GM11168 (cell line): Measurements from ENCODE around the gene ADH4.
"Not testable (repeated sequence)": the region's sequence is repeated elsewhere in the genome, so short reads cannot be mapped to it uniquely, and the experiment has no call there.

Experiments used
- in situ Hi-C: fragments of 300-500 bp; cut with MboI; formaldehyde crosslinking; loops from one replicate; pipeline ENCODE4 v1.12.0; 2022; ENCODE audit warnings: low sequenced_read_pairs; ENCODE audit not compliant: unreplicated experiment

The ADH4 gene

DNA sequence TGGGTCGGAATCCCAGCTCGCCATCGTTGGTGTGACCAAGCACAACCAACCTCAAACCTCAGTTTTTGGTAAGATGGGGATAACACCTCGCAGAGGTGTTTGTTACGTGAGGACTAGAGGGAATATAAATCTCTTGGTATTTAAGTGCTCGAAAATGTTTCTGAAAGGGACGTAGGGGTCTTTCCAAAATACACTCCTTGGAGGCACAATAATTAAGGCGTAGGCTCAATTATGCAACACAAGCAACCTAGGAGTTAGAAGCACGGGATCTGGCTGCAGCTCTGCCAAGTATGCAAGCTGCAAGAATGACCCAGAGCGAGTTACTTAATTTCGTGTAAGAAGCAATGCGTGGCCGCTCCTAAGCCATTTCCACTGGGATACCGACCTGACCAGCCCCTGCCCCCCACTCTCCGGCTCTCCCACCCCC, 56.1 kb downstream of the ADH4 start:
- in situ Hi-C loops, result no loop called here

DNA sequence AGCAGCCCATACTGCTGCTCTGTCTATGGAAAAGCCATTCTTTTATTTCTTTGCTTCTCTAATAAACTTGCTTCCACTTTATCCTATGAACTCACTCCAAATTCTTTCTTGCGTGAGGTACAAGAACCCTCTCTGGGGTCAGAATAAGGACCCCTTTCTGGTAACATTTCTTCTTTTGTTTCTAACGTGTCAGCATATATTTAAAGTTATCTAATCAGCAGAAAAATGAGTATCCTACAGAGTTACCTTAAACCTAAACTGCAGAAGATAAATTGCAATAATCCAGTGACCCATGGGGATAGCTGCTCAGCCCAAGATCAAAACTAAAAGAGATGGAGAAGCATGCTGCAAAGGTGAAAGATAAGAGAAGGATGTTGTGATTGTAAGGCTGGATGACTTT, 59.5 kb downstream of the ADH4 start:
- in situ Hi-C loops, result no loop called here

DNA sequence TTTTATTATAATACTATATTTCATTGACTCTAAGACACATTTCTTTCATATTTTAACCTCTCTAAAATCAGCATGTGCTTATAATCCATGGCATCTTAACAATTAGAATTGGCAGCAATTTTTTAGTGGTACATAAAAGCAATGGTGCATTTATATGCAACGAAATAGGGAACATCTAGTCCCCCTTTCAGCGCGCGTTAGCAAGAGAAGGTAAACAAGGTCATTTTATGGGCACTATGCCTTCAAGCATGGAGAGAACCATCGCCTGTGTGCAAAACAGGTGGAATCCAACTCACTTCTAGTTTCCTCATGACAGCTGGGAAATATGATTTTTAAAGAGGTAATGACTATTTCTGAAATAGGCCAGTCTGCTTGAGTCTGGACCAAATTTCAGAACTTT, 61.9 kb downstream of the ADH4 start:
- in situ Hi-C loops, result no loop called here

DNA sequence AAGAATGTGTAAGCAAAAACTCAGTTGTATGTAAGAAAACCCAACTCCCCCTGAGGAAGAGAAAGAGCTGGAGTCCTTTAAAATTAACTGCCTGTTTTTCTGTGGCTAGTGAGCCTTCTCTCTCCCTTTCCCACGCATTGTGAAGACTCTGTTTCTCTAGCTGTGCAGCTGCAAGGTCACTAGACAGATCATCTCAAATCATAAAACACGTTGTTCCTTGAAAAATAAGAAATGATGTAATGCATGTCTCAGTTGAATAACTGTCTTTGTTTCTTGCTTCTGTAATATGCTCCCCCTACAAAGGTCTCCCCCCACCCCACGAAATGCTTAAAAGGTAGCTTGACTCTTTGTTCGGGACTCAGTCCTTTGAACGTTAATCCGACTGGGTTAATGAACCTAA, 63.2 kb downstream of the ADH4 start:
- in situ Hi-C loops, result not testable (repeated sequence)

DNA sequence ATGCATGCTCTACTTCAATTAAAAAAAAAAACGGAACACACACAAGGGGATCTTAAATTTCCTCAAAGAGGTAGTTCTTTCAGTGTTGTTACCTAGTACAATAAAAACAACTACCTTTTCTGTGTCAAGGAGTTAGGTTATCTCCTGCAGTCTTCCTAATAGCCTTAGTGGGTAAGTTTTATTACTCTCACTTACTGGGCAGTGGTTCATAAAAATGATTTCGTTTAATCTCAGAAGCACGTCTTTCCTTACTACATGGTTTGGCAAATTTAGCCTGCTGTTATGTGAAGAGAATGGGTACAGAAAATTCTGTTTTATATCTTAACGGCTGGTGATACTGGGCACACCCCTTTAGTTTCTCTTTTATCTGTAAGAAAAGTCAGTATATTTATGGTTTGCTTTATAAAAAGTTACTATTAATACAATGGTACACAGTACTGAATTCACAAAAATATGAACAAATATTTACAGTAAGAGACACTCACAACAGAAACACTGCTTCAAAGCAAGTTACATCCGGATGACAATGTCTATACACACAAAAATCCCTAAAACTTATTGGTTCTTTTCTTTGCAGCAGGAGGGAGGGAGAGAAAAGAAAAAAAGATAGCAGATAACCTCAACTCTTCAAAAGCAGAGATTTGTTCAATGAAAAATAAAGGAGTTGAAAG, 64.3 kb downstream of the ADH4 start:
- in situ Hi-C loops, result no loop called here

DNA sequence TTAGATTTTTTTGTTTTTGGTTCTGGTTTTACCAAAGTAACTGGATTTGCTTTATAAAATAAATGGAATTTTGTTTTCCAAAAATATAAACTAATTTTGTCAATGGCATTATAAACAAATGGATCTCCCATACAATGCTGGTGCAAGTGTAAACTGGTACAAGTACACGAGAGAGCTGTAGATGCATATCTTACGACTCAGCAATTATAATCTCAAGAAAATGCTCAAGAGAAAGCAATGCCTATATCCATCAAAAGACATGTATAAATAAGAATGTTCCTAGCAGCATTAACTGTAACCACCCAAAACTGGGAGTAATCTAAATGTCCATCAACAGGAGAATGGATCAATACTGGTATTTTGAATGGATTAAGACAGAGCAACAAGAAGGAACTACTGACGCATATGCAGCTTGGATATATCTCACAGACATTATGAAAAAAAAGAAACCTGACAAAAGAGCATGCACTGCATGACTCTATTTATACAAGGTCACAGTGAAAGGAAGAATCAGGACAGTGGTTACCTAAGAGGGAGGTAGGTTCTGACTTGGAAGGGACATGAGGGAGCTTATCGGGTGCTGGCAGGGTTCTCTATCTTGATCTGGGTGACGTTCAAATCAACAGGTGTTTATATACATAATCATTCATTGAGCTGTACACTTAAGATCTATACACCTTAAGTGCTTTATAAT, 65.0 kb downstream of the ADH4 start:
- in situ Hi-C loops, result no loop called here

DNA sequence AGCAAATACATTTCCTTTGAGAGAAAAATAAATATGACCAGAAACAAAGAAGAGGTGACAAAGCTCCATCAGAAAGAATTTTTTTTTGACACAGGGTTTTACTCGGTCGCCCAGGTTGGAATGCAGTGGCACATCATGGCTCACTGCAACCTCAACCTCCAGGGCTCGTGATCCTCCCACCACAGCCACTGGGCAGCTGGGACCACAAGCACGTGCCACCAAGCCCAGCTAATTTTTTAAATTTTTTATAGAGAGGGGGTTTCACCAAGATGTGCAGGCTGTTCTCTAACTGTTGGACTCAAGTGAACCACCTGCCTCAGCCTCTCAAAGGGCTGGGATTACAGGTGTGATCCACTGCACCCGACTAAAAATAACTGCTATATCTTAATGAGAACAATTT, 65.8 kb downstream of the ADH4 start:
- in situ Hi-C loops, result no loop called here

DNA sequence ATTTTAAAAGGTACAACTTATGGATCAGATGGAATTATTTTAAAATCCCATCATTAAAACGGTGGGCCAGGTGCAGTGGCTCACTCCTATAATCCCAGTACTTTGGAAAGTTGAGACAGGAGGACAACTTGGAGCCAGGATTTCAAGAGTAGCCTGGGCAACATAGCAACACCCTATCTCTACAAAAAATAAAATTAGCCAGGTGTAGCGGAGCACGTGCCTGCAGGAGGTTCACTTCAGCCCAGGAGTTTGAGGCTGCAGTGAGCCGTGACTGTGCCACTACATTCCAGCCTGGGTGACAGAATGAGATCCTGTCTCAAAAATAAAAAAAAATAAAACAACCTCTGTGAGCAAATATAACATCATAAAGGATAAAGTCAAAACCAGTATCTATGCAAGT, 66.9 kb downstream of the ADH4 start:
- in situ Hi-C loops, result no loop called here

DNA sequence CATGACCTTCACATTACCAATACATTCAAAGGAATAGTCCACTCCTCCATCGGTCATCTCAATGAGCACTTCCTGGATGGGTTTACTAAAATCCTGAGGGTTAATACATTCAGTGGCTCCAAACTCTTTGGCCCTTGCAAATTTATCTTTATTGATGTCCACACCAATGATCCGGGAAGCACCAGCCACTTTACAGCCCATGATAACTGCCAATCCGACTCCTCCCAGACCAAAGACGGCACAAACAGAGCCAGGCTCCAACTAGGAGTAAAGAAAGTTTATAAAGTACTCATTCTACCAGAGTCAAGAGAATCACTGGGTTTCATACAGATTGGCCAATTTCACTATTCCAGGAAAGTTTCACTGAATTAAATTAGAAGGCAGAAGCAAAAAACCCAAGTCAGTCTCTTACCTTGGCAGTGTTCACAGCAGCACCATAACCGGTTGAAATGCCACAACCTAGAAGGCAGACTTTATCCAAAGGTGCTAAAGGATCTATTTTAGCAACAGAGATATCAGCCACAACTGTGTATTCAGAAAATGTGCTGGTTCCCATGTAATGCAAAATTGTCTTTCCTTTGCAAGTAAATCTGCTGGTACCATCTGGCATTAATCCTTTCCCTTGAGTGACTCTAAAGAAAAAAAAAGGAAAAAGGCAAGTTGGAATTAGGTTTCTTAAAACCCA, 67.7 kb downstream of the ADH4 start:
- in situ Hi-C loops, result no loop called here

DNA sequence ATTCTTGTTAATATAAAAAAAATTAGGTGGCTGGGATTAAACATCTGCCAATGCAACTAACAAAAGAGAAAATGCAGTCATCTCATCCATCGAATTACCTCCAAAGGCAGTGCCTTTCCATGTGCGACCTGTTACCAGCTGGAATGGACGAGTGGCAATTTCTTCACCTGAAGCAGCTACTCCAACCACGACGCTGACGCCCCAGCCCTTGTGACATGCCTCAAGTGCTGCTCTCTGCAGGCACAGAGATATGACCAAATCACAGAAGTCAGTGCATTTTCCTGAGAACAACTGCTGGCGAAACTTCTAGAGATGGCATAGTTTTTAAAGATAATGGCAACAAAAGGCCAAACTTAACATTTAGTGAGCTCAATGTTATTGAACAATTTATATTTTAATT, 69.3 kb downstream of the ADH4 start:
- in situ Hi-C loops, result loop anchor here (25.0 kb wide), 1 partner anchor 913 kb away; no protein-coding TSS in a partner anchor
